Urinary bladder (tissue), 4 donors: ENCODE data around the gene DCTPP1. TPM values are rescaled to one million over a fixed set of nuclear protein-coding genes. Genes with fewer than 3 reads are reported as not detected.

Experiments
- DNase-seq: peaks from one replicate; pipeline ENCODE4 v3.0.0-alpha.2; 2015; ENCODE audit errors: extremely low spot score
- H3K27ac ChIP-seq: one replicate; pipeline ENCODE4 v1.5.1; 2013; ENCODE audit warnings: low read depth, mild to moderate bottlenecking, moderate library complexity
- H3K36me3 ChIP-seq: one replicate; pipeline ENCODE4 v1.6.1; 2013; ENCODE audit warnings: mild to moderate bottlenecking, moderate library complexity; ENCODE audit not compliant: insufficient read depth
- H3K4me1 ChIP-seq: one replicate; pipeline ENCODE4 v1.6.1; 2013; ENCODE audit warnings: mild to moderate bottlenecking, moderate library complexity; ENCODE audit not compliant: insufficient read depth
- H3K4me3 ChIP-seq: one replicate; pipeline ENCODE4 v1.5.1; 2013; ENCODE audit warnings: low read depth, low read length
- WGBS: extraction: QIAGEN DNeasy Blood & Tissue Kit; methylation state at CpG from one replicate; pipeline ENCODE4 v1.1.7; 2013; 5-methylcytosine and 5-hydroxymethylcytosine counted together
- polyA plus RNA-seq: library from polyadenylated mRNA; stranded (reverse); fragments of 200-250 nt; gene quantifications from one replicate; pipeline ENCODE4 v1.2.3, GENCODE V29; 2013
- total RNA-seq: library from RNA; depleted of rRNA; stranded (reverse); fragments of >200 nt; gene quantifications from one replicate; pipeline ENCODE4 v1.2.3, GENCODE V29; 2014
- donor health status: healthy with polysubstance abuse.
- donor health status: healthy.

The DCTPP1 gene
- total and polyA plus RNA-seq, 2 donors, result 8.0 to 36.7 TPM

GRCh38 chr16:30414159-30414558, 15.7 kb downstream of the DCTPP1 start:
- H3K27ac ChIP-seq, result no peak overlapping the region
- no peaks in the 10 kb centered on the region for H3K4me1 ChIP-seq
- 87% methylated on average over 5 of the region's 5 CpGs for WGBS
- no peaks in the 10 kb centered on the region for H3K36me3 ChIP-seq
- H3K4me3 ChIP-seq, result no peak overlapping the region
- no peak for DNase-seq

DNA sequence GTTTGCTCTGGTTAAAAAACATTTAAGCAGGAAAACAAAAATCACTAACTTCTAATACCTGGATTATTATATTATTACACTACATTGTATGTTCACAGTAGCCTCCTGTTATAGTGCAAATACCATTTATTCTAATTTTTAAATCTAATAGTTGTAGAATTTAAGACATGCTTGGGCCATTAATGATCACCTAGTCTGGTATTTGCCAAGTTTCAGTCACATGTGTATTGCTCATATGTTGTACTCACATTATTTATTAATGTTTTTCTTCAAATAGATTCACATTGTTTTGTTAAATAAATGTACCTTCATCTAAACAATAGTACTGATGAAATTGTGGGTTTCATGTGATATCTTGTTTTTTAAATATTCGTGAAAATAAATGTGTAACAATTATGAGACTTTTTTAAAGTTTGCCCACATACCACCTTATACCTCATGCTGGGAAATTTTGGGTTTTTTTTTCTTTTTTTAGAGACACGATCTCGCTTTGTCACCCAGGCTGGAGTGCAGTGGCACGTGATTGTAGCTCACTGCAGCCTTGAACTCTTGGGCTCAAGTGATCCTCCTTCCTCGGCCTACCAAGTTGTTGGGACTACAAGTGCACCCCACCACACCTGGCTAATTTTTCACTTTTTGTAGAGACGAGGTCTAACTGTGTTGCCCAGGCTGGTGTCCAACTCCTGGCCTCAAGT, 16.6 kb downstream of the DCTPP1 start:
- H3K4me3 ChIP-seq, result no peak overlapping the region
- no peaks in the 10 kb centered on the region for H3K36me3 ChIP-seq
- no peaks in the 10 kb centered on the region for H3K4me1 ChIP-seq
- no peak overlapping the region for H3K27ac ChIP-seq
- WGBS, result 87% methylated on average over 6 of the region's 6 CpGs
- no peak for DNase-seq

DNA sequence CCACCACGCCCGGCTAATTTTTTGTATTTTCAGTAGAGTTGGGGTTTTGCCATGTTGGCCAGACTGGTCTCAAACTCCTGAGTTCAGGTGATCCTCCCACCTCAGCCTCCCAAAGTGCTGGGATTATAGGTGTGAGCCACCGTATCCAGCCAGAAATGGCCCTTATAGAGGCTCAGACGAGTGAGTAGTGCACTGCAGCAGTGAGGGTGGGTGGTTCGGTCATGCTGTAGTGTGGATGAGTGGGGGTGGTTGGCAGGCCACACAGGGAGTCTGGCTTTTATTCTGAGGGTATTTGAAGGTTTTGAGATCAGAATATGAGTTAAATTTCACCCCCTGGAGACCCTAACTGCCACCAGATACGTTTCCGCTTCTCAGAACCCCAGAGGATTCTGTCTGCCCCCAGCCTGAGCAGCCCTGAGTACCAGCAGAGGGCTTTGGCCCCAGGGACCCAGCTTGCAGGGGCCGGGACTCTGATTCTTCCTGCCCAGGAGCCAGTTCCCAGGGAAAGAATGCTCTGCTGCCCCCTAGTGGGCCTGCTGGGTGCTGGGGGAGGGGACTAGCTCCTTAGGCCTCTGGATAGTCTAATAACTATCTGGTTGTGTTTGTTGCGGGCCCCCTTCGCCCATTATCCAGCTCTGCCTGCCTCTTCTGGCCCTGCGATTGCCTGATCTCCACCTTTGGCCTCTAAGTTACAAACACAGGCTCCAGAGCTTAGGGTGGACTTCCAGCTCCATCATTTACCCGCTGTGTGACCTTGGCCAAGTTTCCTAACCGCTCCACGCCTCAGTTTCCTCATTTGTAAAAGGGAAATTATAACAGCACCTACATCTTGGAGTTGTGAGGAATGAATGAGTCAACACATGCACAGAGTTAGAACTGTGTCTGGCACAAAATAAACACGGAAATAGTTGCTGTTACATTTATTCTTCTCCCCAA, 20.4 kb downstream of the DCTPP1 start:
- H3K4me1 ChIP-seq, result no peaks in the 10 kb centered on the region
- H3K27ac ChIP-seq, result no peak overlapping the region
- no peak overlapping the region for H3K4me3 ChIP-seq
- 42% methylated on average over 15 of the region's 15 CpGs for WGBS
- DNase-seq, result no peak
- H3K36me3 ChIP-seq, result no peaks in the 10 kb centered on the region

GRCh38 chr16:30407804-30408534, 21.9 kb downstream of the DCTPP1 start:
- Histone ChIP-seq H3K4me1 (no peaks in the 10 kb centered on the region), H3K27ac (peak overlapping the region; percentile 71), H3K36me3 (no peaks in the 10 kb centered on the region), H3K4me3 (peak overlapping the region; percentile 83)
- no peak for DNase-seq
- 13% methylated on average over 16 of the region's 19 CpGs for WGBS

DNA sequence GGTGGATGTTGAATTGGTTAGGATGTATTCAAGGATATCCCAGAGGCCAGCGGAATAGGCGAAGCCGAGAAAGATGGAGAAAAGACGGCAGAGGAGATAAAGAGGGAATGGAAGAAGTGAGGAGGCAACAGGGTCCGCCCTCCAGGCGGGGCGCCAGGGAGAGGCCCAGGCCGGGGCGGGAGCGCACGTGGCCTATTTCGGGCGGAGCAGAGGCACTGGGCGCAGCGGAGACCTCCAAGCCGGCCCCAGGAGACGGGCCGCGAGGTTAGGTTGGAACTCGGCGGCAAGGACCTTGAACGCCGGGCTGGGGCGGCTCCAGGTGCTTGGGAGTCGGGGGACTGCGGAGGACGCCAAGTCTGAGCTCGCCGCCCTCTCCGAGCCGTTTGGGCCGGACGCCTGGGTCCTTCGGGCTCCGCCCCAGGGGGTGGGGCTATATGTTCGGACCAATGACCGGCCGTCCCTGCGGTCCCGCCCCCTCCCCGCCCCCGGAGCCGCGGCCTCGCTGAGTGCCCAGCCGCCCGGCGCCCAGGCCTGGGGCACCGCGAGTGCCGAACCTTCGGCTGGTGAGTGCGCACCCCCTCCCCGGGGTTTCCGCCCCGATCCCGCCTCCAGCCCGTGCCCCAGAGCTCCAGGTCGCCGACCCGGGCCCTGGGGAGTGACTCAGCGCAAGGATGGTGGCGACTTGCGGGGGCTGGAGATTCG, 22.6 kb downstream of the DCTPP1 start, which contains the start of gene ZNF771:
Gene ZNF771, plus strand, starts transcription at position 505 of the 702 bp plus-strand sequence. CDS start 448 bp downstream, outside the sequence.
- Histone ChIP-seq H3K4me1 (no peaks in the 10 kb centered on the region), H3K4me3 (peak within 1 kb of the TSS; percentile 83), H3K36me3 (no peaks in the 10 kb centered on the region), H3K27ac (peak within 1 kb of the TSS; percentile 71)
- under 1% methylated on average over 65 of the region's 65 CpGs for WGBS
- DNase-seq, result no peak

DNA sequence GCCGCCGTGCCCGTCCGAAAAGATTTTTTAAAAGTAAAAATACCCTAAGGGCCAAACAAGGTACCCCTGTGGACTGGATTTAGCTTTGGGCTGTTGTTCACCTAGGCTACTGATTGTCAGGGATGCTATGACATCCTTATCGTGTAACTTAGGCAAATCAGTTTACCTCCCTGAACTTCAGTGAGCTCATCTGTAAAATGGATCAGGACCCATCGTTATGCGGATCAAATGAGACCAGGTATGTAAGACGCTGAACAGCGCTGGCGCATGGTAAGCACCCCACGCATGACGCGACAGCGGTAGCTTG, 23.1 kb downstream of the DCTPP1 start:
- Histone ChIP-seq H3K4me3 (peak overlapping the region; percentile 83), H3K27ac (peak overlapping the region; percentile 38), H3K4me1 (no peaks in the 10 kb centered on the region), H3K36me3 (no peaks in the 10 kb centered on the region)
- no peak for DNase-seq
- 14% methylated on average over 14 of the region's 14 CpGs for WGBS

GRCh38 chr16:30401768-30402425, 27.9 kb downstream of the DCTPP1 start:
- Histone ChIP-seq H3K36me3 (no peaks in the 10 kb centered on the region), H3K27ac (no peak overlapping the region)
- 75% methylated on average over 8 of the region's 8 CpGs for WGBS

DNA sequence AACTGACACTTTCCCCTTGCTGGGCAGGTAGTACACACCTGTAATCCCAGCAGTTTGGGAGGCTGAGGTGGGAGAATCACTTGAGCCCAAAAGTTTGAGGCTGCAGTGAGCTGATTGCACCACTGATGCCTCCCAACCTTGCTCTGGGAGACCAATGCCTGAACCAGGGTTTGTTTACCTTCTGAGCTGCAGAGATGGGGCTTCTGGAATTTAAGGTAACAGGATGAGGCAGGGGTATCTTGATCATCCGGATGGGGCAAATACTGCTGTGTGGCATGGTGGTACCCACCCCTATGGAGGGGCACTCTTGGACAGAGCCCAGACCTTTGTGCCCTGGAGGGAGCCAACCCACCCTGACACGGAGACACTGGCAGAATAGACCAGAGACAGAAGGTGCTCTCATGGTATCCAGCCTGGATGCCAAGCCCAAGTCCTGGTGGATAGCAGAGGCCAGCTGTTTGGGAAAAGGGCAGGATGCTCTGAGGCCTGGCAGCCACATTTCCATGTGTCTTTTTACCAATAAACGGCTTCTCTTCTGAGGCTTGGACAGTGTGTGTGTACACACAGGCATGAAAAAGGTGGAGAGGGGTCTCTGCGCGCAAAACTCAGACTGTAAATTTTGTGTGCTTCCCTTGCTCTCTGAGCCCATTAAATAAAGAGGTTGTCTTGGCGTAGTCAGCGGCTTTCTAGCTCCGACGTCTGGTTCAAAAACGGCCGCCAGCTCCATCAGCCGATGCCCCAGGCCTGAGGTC, 30.2 kb downstream of the DCTPP1 start:
- Histone ChIP-seq H3K4me3 (peak overlapping the region; percentile 58), H3K4me1 (no peaks in the 10 kb centered on the region), H3K27ac (peak overlapping the region; percentile 63), H3K36me3 (no peaks in the 10 kb centered on the region)
- no peak for DNase-seq
- 10% methylated on average over 12 of the region's 12 CpGs for WGBS

More at GRCh38 chr16:30401768-30402425, 27.9 kb downstream of the DCTPP1 start:
- no peaks in the 10 kb centered on the region for H3K4me1 ChIP-seq
- H3K4me3 ChIP-seq, result no peak overlapping the region
- no peak for DNase-seq

- H3K4me1 ChIP-seq, result no peaks in the 10 kb centered on the region
- H3K27ac ChIP-seq, result no peak overlapping the region
- no peak for DNase-seq
- H3K4me3 ChIP-seq, result no peak overlapping the region
- no peaks in the 10 kb centered on the region for H3K36me3 ChIP-seq
- WGBS, result 81% methylated on average over 23 of the region's 23 CpGs
These were observed 31.0 kb downstream of the DCTPP1 start for GRCh38 chr16:30398661-30399434.

DNA sequence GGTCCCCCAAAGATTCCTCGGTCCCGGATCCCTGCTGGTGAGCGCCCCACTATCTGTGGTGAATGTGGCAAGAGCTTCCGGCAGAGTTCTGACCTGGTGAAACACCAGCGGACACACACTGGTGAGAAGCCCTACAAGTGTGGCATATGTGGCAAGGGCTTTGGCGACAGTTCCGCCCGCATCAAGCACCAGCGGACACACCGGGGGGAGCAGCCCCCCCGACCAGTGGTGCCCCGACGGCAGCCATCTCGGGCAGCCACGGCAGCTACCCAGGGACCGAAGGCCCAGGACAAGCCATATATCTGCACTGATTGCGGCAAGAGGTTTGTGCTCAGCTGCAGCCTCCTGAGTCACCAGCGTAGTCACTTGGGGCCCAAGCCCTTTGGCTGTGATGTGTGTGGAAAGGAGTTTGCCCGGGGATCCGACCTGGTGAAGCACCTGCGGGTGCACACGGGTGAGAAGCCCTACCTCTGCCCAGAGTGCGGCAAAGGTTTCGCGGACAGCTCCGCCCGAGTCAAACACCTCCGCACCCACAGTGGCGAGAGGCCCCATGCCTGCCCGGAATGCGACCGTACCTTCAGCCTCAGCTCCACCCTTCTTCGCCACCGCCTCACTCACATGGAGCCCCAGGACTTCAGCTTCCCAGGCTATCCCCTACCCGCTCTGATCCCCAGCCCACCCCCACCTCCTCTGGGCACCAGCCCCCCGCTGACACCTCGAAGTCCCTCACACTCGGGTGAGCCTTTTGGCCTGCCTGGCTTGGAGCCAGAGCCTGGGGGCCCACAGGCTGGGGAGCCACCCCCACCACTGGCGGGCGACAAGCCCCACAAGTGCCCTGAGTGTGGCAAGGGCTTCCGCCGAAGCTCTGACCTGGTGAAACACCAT, 31.8 kb downstream of the DCTPP1 start:
- DNase-seq, result no peak
- no peak overlapping the region for H3K27ac ChIP-seq
- no peak overlapping the region for H3K4me3 ChIP-seq
- no peaks in the 10 kb centered on the region for H3K36me3 ChIP-seq
- H3K4me1 ChIP-seq, result no peaks in the 10 kb centered on the region
- 92% methylated on average over 42 of the region's 42 CpGs for WGBS

DNA sequence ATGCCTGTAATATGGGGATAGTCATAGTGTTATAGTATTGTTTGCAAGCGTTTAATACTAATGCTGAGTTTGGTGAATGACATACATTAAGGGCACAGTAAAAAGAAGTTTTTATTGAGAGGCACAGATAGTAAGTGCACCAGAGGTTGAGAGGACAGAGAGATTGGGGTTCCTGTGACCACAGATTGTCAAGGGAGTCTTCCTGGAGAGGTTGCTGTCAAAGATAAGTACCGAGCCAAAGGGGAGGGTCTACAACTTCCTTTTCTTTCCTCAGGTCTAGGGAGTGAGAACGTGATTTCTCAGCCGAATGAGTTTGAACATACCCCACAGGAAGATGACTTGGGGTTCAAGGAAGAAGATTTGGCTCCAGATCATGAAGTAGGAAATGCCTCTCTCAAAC, 32.8 kb downstream of the DCTPP1 start:
- Histone ChIP-seq H3K36me3 (no peaks in the 10 kb centered on the region), H3K27ac (no peak overlapping the region), H3K4me3 (no peak overlapping the region), H3K4me1 (no peaks in the 10 kb centered on the region)
- DNase-seq, result no peak
- 69% methylated on average over 4 of the region's 4 CpGs for WGBS
